A673 (cell line): ENCODE data around the gene TMEM255B. TPM values are rescaled to one million over a fixed set of nuclear protein-coding genes. Genes with fewer than 3 reads are reported as not detected.

Source experiments
- BruUV-seq: library from RNA; stranded (reverse); fragments of 400-500 nt; replicated peaks from 2 replicates; lab custom pipeline; 2021; lab: Mats Ljungman, UMichigan
- CTCF ChIA-PET: fragments of 300-600 bp; sonication (Branson Sonifier 250); formaldehyde crosslinking; loops from one replicate; lab custom pipeline; 2022; ENCODE audit warnings: antibody characterized with exemption; lab: Charles Lee
- POLR2A ChIA-PET: fragments of 300-600 bp; sonication (Branson Sonifier 250); formaldehyde crosslinking; loops from one replicate; lab custom pipeline; 2022; ENCODE audit warnings: antibody characterized with exemption; ENCODE audit not compliant: low non-redundant PET; lab: Charles Lee
- DNase-seq: peaks from one replicate; pipeline ENCODE4 v3.0.0-alpha.2; 2015; ENCODE audit warnings: low spot score
- H3K27ac ChIP-seq: fragments of 200-600 bp; sonication (generic); 2 replicates; pipeline ENCODE4 v1.5.1; 2016; ENCODE audit warnings: mixed run types, low read depth, mild to moderate bottlenecking, mixed read lengths, antibody characterized with exemption, low read length; ENCODE audit not compliant: poor library complexity, severe bottlenecking
- H3K27me3 ChIP-seq: fragments of 200-600 bp; sonication (generic); replicated peaks from 2 replicates; pipeline ENCODE4 v1.6.1; 2017; ENCODE audit warnings: mixed run types, low read depth, mild to moderate bottlenecking, mixed read lengths, antibody characterized with exemption, low read length; ENCODE audit not compliant: insufficient read depth, poor library complexity
- H3K36me3 ChIP-seq: fragments of 200-600 bp; sonication (generic); 2 replicates; pipeline ENCODE4 v1.6.1; 2016; ENCODE audit warnings: mixed run types, mild to moderate bottlenecking, mixed read lengths, antibody characterized with exemption, low read length; ENCODE audit not compliant: insufficient read depth, poor library complexity, severe bottlenecking
- H3K4me1 ChIP-seq: fragments of 200-600 bp; sonication (generic); 2 replicates; pipeline ENCODE4 v1.6.1; 2017; ENCODE audit warnings: mixed run types, mild to moderate bottlenecking, mixed read lengths, antibody characterized with exemption, low read length; ENCODE audit not compliant: insufficient read depth, poor library complexity, severe bottlenecking
- H3K4me3 ChIP-seq: fragments of 200-600 bp; sonication (generic); 2 replicates; pipeline ENCODE4 v1.5.1; 2016; ENCODE audit warnings: low read depth, mixed run types, mild to moderate bottlenecking, mixed read lengths, low read length; ENCODE audit not compliant: poor library complexity, severe bottlenecking
- H3K9me3 ChIP-seq: fragments of 200-600 bp; sonication (generic); 2 replicates; pipeline ENCODE4 v1.6.1; 2016; ENCODE audit warnings: mixed run types, low read depth, mild to moderate bottlenecking, mixed read lengths, antibody characterized with exemption, low read length; ENCODE audit not compliant: poor library complexity, severe bottlenecking
- EZH2 ChIP-seq: fragments of 200-600 bp; sonication (generic); IDR thresholded peaks from 2 replicates; pipeline ENCODE4 v1.6.1; 2017; ENCODE audit warnings: borderline replicate concordance, low read depth, mild to moderate bottlenecking, mixed read lengths, antibody characterized with exemption, low read length; ENCODE audit not compliant: poor library complexity, severe bottlenecking
- intact Hi-C: fragments of 100-400 bp; cut with micrococcal nuclease; formaldehyde crosslinking; loops from one replicate; pipeline ENCODE4 v1.10.0; 2022; ENCODE audit not compliant: unreplicated experiment
- total RNA-seq: library from RNA; stranded (reverse); gene quantifications from 2 replicates; pipeline ENCODE4 v1.2.3, GENCODE V29; 2021
- TF ChIP-seq, protein P1 (sequence below): fragments of 300-800, 200-600 bp; sonication (generic); conservative IDR thresholded peaks from 2 replicates; pipeline ENCODE4 v1.5.1; 2017; ENCODE audit warnings: low read depth, mild to moderate bottlenecking, antibody characterized with exemption, low read length, moderate library complexity, mixed read lengths

TMEM255B gene
- total RNA-seq, 1 experiment from 2014 or later = 0.06 TPM

DNA sequence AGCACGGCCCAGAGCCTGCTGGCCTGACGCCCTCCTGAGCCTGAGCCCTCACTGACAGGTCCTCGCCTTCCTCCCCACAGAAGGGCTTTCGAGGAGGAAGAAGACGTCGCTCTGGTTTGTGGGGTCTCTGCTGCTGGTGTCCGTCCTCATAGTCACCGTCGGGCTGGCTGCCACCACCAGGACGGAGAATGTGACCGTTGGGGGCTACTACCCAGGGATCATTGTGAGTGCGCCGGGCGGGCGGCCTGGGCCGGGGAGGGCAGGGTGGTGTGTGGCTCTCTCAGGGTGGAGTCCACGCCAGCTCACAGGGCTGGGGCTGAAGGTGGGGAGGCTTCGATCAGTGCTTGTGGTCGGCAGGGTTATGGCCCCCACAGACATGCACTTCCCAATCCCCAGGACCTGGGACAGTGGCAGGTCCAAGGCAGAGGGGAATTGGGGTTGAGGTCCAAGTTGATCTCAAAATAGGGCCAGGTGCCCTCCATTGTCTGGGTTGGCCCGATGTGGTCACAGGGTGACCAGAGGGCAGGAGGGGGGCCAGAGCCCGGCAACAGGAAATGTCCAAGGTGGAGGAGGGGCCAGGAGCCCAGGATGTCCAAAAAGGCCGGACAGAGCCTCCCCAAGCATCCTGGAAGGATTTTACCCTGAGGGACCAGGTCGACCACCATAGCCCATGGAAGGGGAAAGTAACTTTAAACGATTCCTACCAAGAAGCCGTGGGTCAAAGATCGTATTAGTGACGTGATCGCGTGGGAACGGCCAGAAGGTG is 7.2 kb downstream of the TMEM255B start:
- POLR2A ChIA-PET = no interaction called here
- Histone ChIP-seq H3K27me3 (peaks cover 33% of the 10 kb centered on the region), H3K27ac (no peak overlapping the region), H3K36me3 (no peaks in the 10 kb centered on the region), H3K4me1 (no peaks in the 10 kb centered on the region), H3K9me3 (no peaks in the 10 kb centered on the region), H3K4me3 (no peak overlapping the region)
- BruUV-seq = no TSS peak
- CTCF ChIA-PET = no interaction called here
- TF ChIP-seq, protein P1, sequence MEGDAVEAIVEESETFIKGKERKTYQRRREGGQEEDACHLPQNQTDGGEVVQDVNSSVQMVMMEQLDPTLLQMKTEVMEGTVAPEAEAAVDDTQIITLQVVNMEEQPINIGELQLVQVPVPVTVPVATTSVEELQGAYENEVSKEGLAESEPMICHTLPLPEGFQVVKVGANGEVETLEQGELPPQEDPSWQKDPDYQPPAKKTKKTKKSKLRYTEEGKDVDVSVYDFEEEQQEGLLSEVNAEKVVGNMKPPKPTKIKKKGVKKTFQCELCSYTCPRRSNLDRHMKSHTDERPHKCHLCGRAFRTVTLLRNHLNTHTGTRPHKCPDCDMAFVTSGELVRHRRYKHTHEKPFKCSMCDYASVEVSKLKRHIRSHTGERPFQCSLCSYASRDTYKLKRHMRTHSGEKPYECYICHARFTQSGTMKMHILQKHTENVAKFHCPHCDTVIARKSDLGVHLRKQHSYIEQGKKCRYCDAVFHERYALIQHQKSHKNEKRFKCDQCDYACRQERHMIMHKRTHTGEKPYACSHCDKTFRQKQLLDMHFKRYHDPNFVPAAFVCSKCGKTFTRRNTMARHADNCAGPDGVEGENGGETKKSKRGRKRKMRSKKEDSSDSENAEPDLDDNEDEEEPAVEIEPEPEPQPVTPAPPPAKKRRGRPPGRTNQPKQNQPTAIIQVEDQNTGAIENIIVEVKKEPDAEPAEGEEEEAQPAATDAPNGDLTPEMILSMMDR = no peak
- TF ChIP-seq EZH2 = no peak
- intact Hi-C loops = no loop called here
- no peak for DNase-seq

DNA sequence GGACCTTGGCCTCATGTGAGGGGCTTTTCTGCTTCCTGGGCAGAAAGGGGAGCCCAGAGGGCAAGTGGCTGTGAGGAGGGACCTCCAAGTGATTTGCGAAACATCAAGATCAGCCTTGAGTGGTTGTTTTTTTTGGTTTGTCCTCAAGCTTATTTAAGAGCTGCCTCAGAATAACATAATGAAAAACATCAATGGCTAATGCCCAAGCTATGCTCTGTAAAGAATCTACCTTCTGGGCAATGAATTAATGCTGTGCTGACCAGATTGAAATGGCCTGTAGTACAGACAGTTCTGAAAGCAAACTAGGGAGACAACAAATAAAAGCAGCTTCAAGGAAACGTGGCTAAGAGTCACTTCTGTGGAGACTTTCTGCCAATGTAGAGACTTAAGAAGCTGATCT is 8.3 kb downstream of the TMEM255B start:
- H3K9me3 ChIP-seq = no peaks in the 10 kb centered on the region
- POLR2A ChIA-PET = no interaction called here
- CTCF ChIA-PET = no interaction called here
- DNase-seq = no peak
- intact Hi-C loops = no loop called here
- H3K4me1 ChIP-seq = no peaks in the 10 kb centered on the region
- H3K27me3 ChIP-seq = peaks cover 21% of the 10 kb centered on the region
- no TSS peak for BruUV-seq
- H3K4me3 ChIP-seq = no peak overlapping the region
- H3K36me3 ChIP-seq = no peaks in the 10 kb centered on the region
- H3K27ac ChIP-seq = no peak overlapping the region
- TF ChIP-seq EZH2 = no peak
- TF ChIP-seq, protein P1 = no peak

DNA sequence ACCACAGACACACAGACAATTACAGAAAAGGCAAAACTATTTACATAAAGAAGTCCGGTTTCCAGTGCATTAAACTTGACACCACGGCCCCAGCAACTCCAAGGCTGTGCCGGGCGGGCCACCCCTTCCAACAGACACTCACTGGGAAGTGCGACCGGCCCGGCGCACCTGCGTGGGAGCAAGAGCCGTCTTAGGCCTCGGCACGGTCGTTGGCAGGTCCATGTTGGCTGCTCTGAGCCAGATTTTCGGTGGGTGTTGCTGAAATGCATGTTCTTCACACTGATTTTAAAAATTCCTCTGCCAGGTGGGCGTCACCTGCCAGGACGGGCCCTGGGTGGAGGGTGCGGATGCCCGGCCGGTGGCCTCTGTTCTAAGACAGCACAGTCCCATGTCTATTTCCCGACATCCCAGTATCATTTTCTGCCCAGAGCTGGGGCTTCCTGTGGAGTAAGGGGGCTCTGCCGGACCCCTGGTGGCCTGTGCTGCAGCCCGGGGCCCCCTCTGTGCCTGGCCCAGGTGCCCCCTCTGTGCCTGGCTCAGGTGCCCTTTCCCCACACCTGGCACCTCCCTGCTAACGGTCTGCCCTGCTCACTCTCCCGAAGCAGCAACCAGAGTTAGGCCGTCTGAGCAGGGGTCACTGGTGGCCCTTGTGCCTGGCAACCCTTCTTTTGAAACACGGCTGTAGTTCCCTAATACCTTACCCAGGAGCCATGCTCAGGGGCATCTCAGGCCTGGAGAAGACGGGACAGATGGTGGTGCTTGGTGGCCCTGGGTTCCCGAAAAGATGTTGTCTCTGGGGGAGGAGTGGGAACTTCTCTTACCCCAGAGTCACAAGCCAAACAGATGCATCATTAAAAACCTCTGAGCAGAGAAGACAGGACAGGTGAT is 9.2 kb downstream of the TMEM255B start:
- H3K27me3 ChIP-seq = peaks cover 12% of the 10 kb centered on the region
- CTCF ChIA-PET = no interaction called here
- H3K27ac ChIP-seq = no peak overlapping the region
- TF ChIP-seq, protein P1 = no peak
- no peak for TF ChIP-seq EZH2
- H3K4me3 ChIP-seq = no peak overlapping the region
- POLR2A ChIA-PET = no interaction called here
- no peaks in the 10 kb centered on the region for H3K36me3 ChIP-seq
- H3K9me3 ChIP-seq = no peaks in the 10 kb centered on the region
- no peak for DNase-seq
- no TSS peak for BruUV-seq
- intact Hi-C loops = no loop called here
- H3K4me1 ChIP-seq = no peaks in the 10 kb centered on the region
